ENCODE results near the gene RIPOR2.
"Not testable (repeated sequence)": the region's sequence is repeated elsewhere in the genome, so short reads cannot be mapped to it uniquely, and the experiment has no call there.

The RIPOR2 gene

DNA sequence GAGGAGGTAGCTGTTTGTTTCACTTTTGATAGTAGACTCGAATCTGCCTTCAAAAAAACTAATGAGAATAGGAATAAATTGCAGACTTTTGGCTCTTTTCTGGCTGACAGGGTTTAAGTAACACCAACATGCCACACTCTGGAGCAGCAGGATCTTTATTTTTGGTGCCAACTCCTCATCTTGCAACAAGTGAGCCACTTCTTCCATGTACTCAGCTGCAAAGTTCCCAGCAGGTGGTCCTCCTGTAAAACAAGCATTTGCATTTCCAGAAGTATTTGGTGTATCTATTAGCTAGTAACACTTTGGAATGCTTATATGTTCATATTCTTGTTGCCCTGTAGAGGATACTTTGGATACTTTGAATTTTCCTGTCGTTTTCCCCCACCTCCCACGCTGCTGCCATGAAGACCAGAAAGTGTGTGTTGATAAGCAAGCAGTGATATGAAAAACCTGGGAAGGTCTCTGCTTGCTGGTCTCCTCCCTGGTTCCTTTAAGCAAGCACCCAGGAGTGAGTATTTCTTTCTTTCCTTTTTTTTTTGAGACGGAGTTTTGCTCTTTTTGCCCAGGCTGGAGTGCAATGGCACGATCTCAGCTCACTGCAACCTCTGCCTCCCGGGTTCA is 138.1 kb downstream of the RIPOR2 start:
- DNase-seq = no peak

- no peak for DNase-seq
Measured at GRCh38 chr6:24796616-24797290, 139.0 kb downstream of the RIPOR2 start.

- no peak for DNase-seq
Measured at GRCh38 chr6:24795106-24795505, 140.7 kb downstream of the RIPOR2 start.

- DNase-seq = no peak
Measured at GRCh38 chr6:24788031-24788665, 147.6 kb downstream of the RIPOR2 start.

DNA sequence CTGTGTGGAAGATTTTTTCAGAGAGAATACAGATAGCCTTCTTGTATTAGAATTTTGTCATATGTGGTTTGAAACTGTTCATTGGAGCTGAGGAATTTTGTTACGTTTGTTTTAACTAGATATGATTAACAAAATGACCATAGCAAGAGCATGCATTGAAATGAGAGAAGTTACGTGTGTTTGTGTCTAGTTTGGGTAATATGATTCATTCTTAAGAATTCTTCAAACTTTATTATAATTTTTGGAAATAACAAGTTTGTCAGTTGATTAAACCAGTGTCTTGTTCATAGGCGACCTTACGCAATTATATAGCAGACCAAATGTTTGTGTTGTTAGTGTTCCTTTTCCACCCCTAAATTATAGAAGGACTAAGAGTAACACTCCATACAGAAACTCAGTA is 155.6 kb downstream of the RIPOR2 start:
- no peak for DNase-seq

DNA sequence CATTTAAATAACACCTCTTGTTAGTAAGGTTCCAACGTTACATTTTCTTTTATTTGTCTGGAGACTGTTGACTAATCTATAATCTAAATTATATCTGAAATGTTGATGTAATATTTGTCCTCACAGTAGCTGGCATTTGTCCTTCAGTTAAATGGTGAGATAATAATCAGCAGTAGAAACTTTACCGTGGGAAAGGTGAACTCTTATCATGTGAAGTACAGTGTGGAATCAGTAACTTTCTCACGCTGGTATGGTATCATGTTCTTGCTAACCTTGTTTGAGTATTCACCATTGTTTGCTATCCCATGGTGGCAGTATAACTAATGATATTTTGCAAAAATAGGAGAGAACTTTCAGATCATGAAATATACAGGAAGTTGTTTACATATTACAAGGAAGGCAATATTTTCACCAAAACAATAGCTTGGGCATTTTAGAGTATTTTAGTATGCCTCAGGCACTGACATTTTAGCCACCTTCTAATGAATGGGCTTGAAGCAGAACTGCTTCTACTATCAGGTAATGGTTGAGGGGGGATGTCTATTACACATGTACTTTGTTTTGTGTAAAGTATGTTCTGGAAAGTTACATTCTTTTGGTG is 156.2 kb downstream of the RIPOR2 start:
- DNase-seq = no peak

GRCh38 chr6:24778878-24779277 is 156.9 kb downstream of the RIPOR2 start:
- no peak for DNase-seq

DNA sequence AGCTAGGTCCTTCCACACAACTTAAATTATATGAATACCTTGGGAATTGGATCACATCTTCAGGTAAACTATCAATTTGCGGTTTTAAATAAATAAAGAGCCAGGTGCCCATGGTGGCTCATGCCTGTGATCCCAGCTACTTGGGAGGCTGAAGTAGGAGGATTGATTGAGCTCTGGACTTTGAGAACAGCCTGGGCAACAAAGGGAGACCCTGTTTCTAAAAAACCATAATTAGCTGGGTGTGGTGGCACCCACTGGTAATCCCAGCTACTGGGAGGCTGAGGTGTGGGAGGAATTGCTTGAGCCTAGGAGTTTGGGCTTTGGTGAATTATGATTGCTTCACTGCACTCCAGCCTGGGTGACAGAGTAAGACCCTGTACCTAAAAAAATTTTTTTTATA is 157.6 kb downstream of the RIPOR2 start:
- no peak for DNase-seq

DNA sequence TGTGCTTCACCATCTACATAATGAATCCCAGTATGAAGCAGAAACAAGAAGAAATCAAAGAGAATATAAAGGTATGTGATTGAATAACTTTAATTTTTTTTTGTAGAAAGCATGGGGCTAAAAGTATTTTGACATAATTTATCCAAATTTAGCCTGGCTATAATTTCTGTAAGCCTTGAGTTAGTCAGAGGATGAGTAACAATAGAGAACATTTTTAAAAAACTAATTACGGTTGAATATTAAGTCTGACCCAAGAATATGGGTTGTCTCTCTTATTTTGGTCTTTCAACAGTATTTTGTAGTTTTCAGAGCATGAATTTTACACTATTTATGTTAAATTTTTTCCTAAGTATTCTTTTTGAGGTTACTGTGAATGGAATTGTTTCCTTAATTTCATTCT is 158.5 kb downstream of the RIPOR2 start:
- no peak for DNase-seq

DNA sequence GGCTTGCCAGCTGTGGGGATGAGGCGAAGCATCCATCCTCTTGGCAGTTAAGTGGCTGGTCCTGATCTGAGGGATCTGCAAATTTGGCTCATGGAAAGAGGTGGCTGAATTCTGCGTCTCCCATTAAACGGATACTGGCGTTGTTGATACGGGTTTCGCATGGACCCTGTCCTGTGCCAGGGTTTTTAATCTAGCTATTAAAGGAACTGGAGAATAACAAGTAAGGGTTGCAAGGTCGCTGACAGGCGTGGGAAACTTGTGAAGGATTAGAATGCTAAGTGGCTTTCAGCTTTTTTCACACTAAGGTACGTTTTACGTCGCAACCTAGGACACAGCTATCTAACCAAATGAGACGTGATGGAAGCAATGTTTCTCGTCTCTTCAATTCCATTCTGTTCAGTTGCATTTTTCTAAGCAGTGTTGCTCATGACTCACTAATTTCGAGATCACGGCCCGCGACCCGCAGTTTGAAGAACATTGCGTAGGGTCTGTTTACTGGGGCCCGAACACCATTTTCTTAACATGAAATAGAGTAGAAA is 160.2 kb downstream of the RIPOR2 start:
- no peak for DNase-seq

DNA sequence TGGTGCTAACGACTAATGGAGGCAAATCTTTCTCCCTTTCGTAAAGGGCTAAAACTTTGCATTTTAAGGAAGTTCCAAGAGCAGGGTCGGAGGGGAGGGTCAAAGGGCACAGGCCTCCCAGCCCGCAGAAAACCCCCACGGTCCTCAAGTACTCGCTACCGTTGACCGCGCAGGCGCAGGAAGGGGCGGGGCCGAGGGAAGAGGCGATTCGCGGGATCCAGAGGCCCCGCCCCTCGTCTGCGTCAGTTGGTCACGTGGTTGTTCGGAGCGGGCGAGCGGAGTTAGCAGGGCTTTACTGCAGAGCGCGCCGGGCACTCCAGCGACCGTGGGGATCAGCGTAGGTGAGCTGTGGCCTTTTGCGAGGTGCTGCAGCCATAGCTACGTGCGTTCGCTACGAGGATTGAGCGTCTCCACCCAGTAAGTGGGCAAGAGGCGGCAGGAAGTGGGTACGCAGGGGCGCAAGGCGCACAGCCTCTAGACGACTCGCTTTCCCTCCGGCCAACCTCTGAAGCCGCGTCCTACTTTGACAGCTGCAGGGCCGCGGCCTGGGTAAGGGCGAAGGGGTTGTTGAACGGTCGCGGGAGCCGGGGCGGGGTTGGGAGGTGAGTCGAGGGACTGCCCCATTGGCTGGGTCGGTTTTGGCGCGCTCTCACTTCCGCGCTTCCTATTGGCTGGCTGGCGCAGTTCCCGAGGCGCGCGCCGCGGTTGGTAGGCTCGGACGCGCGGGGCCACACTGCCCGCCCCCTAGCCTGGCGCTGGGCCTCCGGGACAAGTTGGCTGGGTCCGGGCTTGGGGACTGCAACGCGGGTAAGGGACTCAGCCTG is 160.9 kb downstream of the RIPOR2 start, which contains the start of gene GMNN:
Gene GMNN (plus strand): TSS at position 242 of the 824 bp plus-strand sequence. CDS start 2,310 bp downstream, outside the sequence.
- DNase-seq = peak; percentile 98

DNA sequence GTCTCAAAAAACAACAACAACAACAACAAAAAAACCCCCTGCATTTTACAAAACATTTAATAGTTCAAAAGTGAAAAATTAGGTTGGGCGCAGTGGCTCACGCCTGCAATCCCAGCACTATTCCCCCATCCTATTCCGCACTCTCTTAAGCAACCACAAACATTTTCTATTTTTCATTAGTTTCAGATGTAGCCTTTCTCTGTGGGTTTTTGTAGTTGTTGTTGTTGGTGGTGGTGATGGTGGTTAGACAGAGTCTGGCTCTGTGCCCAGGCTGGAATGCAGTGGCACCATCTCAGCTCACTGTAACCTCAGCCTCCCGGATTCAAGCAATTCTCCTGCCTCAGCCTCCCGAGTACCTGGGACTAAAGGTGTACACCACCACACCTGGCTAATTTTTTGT is 167.4 kb downstream of the RIPOR2 start:
- DNase-seq = no peak

GRCh38 chr6:24766680-24767462 is 168.9 kb downstream of the RIPOR2 start:
- peak; percentile 27 for DNase-seq

- not testable (repeated sequence) for DNase-seq
Measured at GRCh38 chr6:24765968-24766367, 169.8 kb downstream of the RIPOR2 start.

DNA sequence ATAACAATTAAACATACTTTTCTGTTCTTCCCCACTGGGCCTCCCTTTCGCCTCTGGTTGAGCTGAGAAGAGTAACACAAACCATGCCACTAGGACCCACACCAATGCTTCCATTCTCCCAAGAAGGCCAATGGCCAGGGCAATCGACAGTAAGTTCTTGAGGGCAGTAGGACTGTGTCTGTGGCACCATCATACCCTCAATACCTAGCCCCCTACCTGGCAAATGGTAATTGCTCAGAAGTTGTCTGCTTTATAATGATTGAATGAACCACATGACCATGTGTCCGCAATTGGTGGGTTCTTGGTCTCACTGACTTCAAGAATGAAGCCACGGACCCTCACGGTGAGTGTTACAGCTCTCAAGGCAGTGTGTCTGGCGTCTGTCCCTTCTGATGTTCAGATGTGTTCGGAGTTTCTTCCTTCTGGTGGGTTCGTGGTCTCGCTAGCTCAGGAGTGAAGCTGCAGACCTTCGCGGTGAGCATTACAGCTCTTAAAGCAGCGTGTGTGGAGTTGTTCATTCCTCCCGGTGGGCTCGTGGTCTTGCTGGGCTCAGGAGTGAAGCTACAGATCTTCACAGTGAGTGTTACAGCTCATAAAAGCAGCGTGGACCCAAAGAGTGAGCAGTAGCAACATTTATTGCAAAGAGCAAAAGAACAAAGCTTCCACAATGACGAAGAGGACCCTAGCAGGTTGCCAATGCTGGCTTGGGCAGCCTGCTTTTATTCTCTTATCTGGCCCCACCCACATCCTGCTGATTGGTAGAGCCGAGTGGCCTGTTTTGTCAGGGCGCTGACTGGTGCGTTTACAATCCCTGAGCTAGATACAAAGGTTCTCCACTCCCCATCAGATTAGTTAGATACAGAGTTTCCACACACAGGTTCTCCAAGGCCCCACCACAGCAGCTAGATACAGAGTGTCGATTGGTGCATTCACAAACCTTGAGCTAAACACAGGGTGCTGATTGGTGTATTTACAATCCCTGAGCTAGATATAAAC is 170.6 kb downstream of the RIPOR2 start:
- not testable (repeated sequence) for DNase-seq

DNA sequence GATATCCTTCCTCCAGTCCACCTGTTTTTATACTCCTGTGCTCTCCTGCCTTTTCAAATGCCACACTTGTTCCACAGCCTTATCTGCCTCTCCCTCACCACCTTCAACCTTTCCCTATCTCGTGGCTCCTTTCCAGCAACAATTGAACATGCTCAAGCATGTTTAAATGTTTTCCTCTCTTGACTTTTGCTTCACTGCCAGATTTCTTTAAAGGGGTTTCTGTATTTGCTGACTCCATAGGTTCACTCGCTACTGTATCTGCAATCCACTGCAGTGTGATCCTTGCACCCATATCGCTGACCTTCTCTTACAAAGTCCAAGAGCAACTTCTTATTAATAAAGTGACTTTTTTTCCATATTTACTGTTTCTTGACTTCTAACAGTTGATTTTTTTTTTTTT is 172.2 kb downstream of the RIPOR2 start:
- no peak for DNase-seq

- DNase-seq = no peak
Measured at GRCh38 chr6:24761851-24762250, 173.9 kb downstream of the RIPOR2 start.

GRCh38 chr6:24761193-24761835 is 174.4 kb downstream of the RIPOR2 start:
- no peak for DNase-seq

DNA sequence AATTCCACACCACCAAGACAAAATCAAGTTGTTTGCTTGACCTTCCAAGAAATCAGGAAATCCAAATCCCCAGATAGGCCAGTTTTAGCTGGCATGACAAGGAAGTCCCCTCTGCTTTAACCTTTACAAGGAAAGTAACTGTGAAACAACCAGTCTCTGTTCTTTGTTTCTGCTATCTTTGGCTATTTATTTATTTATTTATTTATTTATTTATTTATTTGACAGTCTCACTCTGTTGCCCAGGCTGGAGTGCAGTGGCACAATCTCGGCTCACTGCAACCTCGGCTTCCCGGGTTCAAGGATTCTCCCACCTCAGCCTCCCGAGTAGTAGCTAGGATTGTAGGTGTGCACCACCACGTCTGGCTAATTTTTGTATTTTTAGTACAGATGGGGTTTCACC is 175.6 kb downstream of the RIPOR2 start:
- DNase-seq = no peak

GRCh38 chr6:24759718-24760117 is 176.0 kb downstream of the RIPOR2 start:
- DNase-seq = no peak

All from NCI-H748 treated with DMSO at 0.1 percent for 48 hours (cell line).